ENCODE results near the gene MAPK6. TPM values are rescaled to one million over a fixed set of nuclear protein-coding genes. Genes with fewer than 3 reads are reported as not detected.

Gene MAPK6
- total and polyA plus RNA-seq, 2 of the 8 experiments (the other 6 are each of a cell fraction or from before 2014, with no cell fraction given): 22.6 to 108 TPM

DNA sequence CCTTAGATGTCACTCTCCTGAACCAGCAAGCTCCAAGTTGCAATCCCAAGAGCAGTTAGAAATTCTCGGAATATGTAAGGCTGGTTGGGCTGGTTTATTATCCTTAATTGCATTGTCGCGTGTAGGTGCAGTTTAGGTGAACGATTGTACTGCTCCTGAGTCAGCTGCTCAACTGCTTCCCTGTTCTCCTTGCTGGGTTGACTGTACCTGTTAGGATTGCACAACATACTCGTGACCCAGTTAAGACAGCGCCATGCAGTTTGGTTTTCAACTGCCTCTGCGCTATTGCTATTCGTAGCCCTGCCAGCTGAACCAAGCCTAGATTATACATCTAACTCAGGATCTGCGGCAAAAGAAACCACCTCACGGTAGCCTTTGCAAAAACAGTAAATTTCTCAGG, 52.6 kb downstream of the MAPK6 start:
- Histone ChIP-seq H3K9ac (replicated peaks in 1 of 4; ENCODE audit: extremely low read depth in 1 of 4, low read depth in 3 of 4, low read length in 3 of 4) (no peak overlapping the region), H4K5ac (ENCODE audit: insufficient read length, low read depth, low read length) (no peak overlapping the region), H3K4me2 (ENCODE audit: insufficient read depth in 1 of 2, low read depth in 2 of 2, low read length in 2 of 2) (no peak overlapping the region), H2BK5ac (ENCODE audit: low read depth, low read length) (no peak overlapping the region), H3K27me3 (replicated peaks in 1 of 4; ENCODE audit: control insufficient read depth in 3 of 4, extremely low read depth in 1 of 4, insufficient read depth in 3 of 4, low read length in 3 of 4) (no peaks in the 10 kb centered on the region), H3K23me2 (ENCODE audit: low read depth, low read length) (no peaks in the 10 kb centered on the region), H3K4me1 (replicated peaks in 1 of 4; ENCODE audit: control insufficient read depth in 3 of 4, insufficient read depth in 4 of 4, low read length in 3 of 4) (peaks cover 0 to 2% (median 0%) of the 10 kb centered on the region in 4 experiments; a peak in 1 of 7 replicates), H3K18ac (ENCODE audit: extremely low read depth, low read length) (no peak overlapping the region), H3K56ac (replicated peaks; ENCODE audit: insufficient read length, low read depth, low read length) (no peak overlapping the region), H3K36me3 (ENCODE audit: control insufficient read depth in 2 of 4, insufficient read depth in 4 of 4, low read length in 3 of 4) (no peaks in the 10 kb centered on the region), H2BK15ac (ENCODE audit: low read length) (no peak overlapping the region), H3K79me2 (ENCODE audit: control insufficient read depth in 1 of 2, insufficient read depth in 2 of 2, low read length in 2 of 2) (no peaks in the 10 kb centered on the region), H3K23ac (ENCODE audit: insufficient read length) (no peak overlapping the region), H3K79me1 (ENCODE audit: low read depth, low read length) (no peaks in the 10 kb centered on the region), H2BK120ac (replicated peaks; ENCODE audit: low read depth, low read length) (no peak overlapping the region), H3K14ac (ENCODE audit: insufficient read length) (no peak overlapping the region), H3K27ac (ENCODE audit: low read depth, low read length) (no peak overlapping the region), H4K8ac (ENCODE audit: extremely low read depth, insufficient read depth, low read length) (no peak overlapping the region), H2BK12ac (ENCODE audit: low read depth, low read length) (no peak overlapping the region), H4K20me1 (replicated peaks in 1 of 2; ENCODE audit: control insufficient read depth in 1 of 2, insufficient read depth in 2 of 2, low read length in 2 of 2) (no peaks in the 10 kb centered on the region), H2AFZ (ENCODE audit: low read length) (no peak overlapping the region), H4K91ac (replicated peaks; ENCODE audit: insufficient read length, low read length) (no peak overlapping the region), H3K4ac (replicated peaks; ENCODE audit: insufficient read length, low read depth, low read length) (no peak overlapping the region), H2AK5ac (ENCODE audit: low read depth, low read length) (no peak overlapping the region), H3K9me3 (ENCODE audit: insufficient read depth in 2 of 2, low read depth in 1 of 2, low read length in 1 of 2) (no peaks in the 10 kb centered on the region), H3K4me3 (ENCODE audit: extremely low read depth in 1 of 4, insufficient read depth in 2 of 4, low read depth in 3 of 4, low read length in 4 of 4) (no peak overlapping the region), H2BK20ac (ENCODE audit: low read length) (no peak overlapping the region)
- CTCF ChIA-PET (ENCODE audit: partially characterized antibody): interaction anchor here (0.7 to 7.1 kb wide), 16 partner anchors 8 to 284 kb away, joined by 3 to 55 read pairs (median 4); partner anchors contain the start of gene LEO1
- FAIRE-seq (no peak), DNase-seq (ENCODE audit: low read depth in 1 of 2, low spot score in 2 of 2) (no peak)
- TF ChIP-seq POLR2AphosphoS5 (IDR thresholded peaks at IDR 0.05; ENCODE audit: low read depth, low read length): no peak
- no peak for TF ChIP-seq ZNF274 (IDR thresholded peaks at IDR 0.05; ENCODE audit: borderline replicate concordance, extremely low read depth, low read length)
- no peak for TF ChIP-seq JUN (IDR thresholded peaks at IDR 0.05; ENCODE audit: low read depth, low read length)
- TF ChIP-seq CBX8 (IDR thresholded peaks at IDR 0.05; ENCODE audit: borderline replicate concordance, low read depth, low read length): no peak
- TF ChIP-seq CEBPB (IDR thresholded peaks at IDR 0.05; ENCODE audit: low read depth, low read length): no peak
- POLR2A ChIA-PET (ENCODE audit: partially characterized antibody): interaction anchor here (1.4 kb wide), 1 partner anchor 100 kb away, joined by 8 read pairs; the partner anchor contains the start of gene LEO1
- 96% methylated on average over 10 of the region's 10 CpGs; no CpG with 5 or more reads in 1 of the 2 experiments for WGBS, 2 experiments (ENCODE audit: extremely low coverage in 1 of 2, insufficient coverage in 1 of 2, insufficient read length in 1 of 2, insufficient replicate concordance in 2 of 2, low coverage in 1 of 2, low lambda C conversion rate in 2 of 2, missing lambda C conversion rate in 1 of 2)

All from H1 (cell line).